OCI-LY3 (cell line): Measurements from ENCODE around the gene CRISP1.

ENCODE experiments used
- EZH2phosphoT487 ChIP-seq: fragments of 200-600 bp; shearing (Covaris generic); IDR thresholded peaks from 2 replicates; pipeline ENCODE4 v1.6.1; 2018; ENCODE audit warnings: antibody characterized with exemption, mixed run types, low read depth
- TF ChIP-seq, protein P1 (sequence below): fragments of 200-600, 300-600 bp; sonication (generic); IDR thresholded peaks from 2 replicates; pipeline ENCODE4 v1.5.1; 2014; ENCODE audit warnings: antibody characterized with exemption, low read length, low read depth

DNA sequence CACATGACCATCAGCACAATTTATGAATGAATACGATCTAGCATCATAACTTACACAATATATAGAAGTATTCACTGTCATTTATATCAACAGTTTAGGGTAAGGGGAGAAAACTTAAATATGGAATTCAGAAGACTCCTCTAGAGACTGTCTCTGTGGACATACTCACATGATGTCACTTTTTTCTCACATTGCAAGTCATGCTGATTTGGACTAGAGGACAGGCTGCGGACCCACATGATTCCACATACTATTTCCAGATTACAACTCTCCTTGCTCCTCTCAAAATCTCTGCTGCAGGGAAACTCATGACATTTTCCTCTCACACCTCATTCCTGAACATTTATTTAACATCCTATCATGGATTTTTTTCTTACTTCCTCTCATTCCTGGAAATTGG lies 13.4 kb downstream of the CRISP1 start:
- TF ChIP-seq, protein P1, sequence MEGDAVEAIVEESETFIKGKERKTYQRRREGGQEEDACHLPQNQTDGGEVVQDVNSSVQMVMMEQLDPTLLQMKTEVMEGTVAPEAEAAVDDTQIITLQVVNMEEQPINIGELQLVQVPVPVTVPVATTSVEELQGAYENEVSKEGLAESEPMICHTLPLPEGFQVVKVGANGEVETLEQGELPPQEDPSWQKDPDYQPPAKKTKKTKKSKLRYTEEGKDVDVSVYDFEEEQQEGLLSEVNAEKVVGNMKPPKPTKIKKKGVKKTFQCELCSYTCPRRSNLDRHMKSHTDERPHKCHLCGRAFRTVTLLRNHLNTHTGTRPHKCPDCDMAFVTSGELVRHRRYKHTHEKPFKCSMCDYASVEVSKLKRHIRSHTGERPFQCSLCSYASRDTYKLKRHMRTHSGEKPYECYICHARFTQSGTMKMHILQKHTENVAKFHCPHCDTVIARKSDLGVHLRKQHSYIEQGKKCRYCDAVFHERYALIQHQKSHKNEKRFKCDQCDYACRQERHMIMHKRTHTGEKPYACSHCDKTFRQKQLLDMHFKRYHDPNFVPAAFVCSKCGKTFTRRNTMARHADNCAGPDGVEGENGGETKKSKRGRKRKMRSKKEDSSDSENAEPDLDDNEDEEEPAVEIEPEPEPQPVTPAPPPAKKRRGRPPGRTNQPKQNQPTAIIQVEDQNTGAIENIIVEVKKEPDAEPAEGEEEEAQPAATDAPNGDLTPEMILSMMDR: no peak
- TF ChIP-seq EZH2phosphoT487: no peak
